Measurements from ENCODE around the gene PRRC2B. TPM values are rescaled to one million over a fixed set of nuclear protein-coding genes. Genes with fewer than 3 reads are reported as not detected.
A peak's percentile ranks its signal among the peaks of the same experiment; 100 is the strongest.
"Not testable (repeated sequence)": the region's sequence is repeated elsewhere in the genome, so short reads cannot be mapped to it uniquely, and the experiment has no call there.

PRRC2B gene
- total RNA-seq, 1 experiment from 2014 or later: 26.2 TPM

- DNase-seq (ENCODE audit: low spot score): no peak
Observed at GRCh38 chr9:131470581-131470991, 76.7 kb downstream of the PRRC2B start.

GRCh38 chr9:131472085-131472484, 78.2 kb downstream of the PRRC2B start:
- DNase-seq (ENCODE audit: low spot score): not testable (repeated sequence)

- DNase-seq (ENCODE audit: low spot score): no peak
Observed at GRCh38 chr9:131473198-131473885, 79.5 kb downstream of the PRRC2B start.

GRCh38 chr9:131473891-131474290, 80.0 kb downstream of the PRRC2B start:
- DNase-seq (ENCODE audit: low spot score): no peak

- no peak for DNase-seq (ENCODE audit: low spot score)
Observed at GRCh38 chr9:131474711-131475110, 80.8 kb downstream of the PRRC2B start.

- DNase-seq (ENCODE audit: low spot score): no peak
Observed at GRCh38 chr9:131475111-131475955, 81.4 kb downstream of the PRRC2B start.

- no peak for DNase-seq (ENCODE audit: low spot score)
Observed at GRCh38 chr9:131475956-131476776, 82.3 kb downstream of the PRRC2B start.

GRCh38 chr9:131476777-131477345, 83.0 kb downstream of the PRRC2B start:
- DNase-seq (ENCODE audit: low spot score): no peak

GRCh38 chr9:131477367-131477766, 83.5 kb downstream of the PRRC2B start:
- no peak for DNase-seq (ENCODE audit: low spot score)

GRCh38 chr9:131477816-131478419, 84.0 kb downstream of the PRRC2B start:
- no peak for DNase-seq (ENCODE audit: low spot score)

GRCh38 chr9:131478421-131478868, 84.6 kb downstream of the PRRC2B start:
- DNase-seq (ENCODE audit: low spot score): peak; percentile 34

- DNase-seq (ENCODE audit: low spot score): no peak
Observed at GRCh38 chr9:131478911-131479310, 85.0 kb downstream of the PRRC2B start.

- no peak for DNase-seq (ENCODE audit: low spot score)
Observed at GRCh38 chr9:131480258-131480657, 86.4 kb downstream of the PRRC2B start.

GRCh38 chr9:131481441-131482342, 87.8 kb downstream of the PRRC2B start:
- no peak for DNase-seq (ENCODE audit: low spot score)

- DNase-seq (ENCODE audit: low spot score): no peak
Observed at GRCh38 chr9:131482343-131483006, 88.6 kb downstream of the PRRC2B start.

- no peak for DNase-seq (ENCODE audit: low spot score)
Observed at GRCh38 chr9:131483319-131484050, 89.6 kb downstream of the PRRC2B start.

GRCh38 chr9:131484051-131484445, 90.2 kb downstream of the PRRC2B start:
- DNase-seq (ENCODE audit: low spot score): no peak

- no peak for DNase-seq (ENCODE audit: low spot score)
Observed at GRCh38 chr9:131484560-131485185, 90.8 kb downstream of the PRRC2B start.

GRCh38 chr9:131485206-131485605, 91.3 kb downstream of the PRRC2B start:
- DNase-seq (ENCODE audit: low spot score): no peak
